KMS-11 (cell line): ENCODE data around the gene PNKP.

ENCODE experiments used
- H2AFZ ChIP-seq: fragments of 200-600 bp; sonication (generic); 2 replicates; pipeline ENCODE4 v1.6.1; 2016; ENCODE audit warnings: antibody characterized with exemption, mixed run types, low read depth
- H3K27ac ChIP-seq: fragments of 200-600 bp; sonication (generic); 2 replicates; pipeline ENCODE4 v1.6.1; 2016; ENCODE audit warnings: mild to moderate bottlenecking, mixed run types
- H3K27me3 ChIP-seq: fragments of 200-600 bp; sonication (generic); 2 replicates; pipeline ENCODE4 v1.6.1; 2017; ENCODE audit warnings: mild to moderate bottlenecking, low read depth, mixed run types, moderate library complexity; ENCODE audit not compliant: insufficient read depth
- H3K36me3 ChIP-seq: fragments of 200-600 bp; sonication (generic); 2 replicates; pipeline ENCODE4 v1.6.1; 2017; ENCODE audit warnings: mild to moderate bottlenecking, mixed run types; ENCODE audit not compliant: insufficient read depth
- H3K4me1 ChIP-seq: fragments of 200-600 bp; sonication (generic); 2 replicates; pipeline ENCODE4 v1.6.1; 2016; ENCODE audit warnings: mild to moderate bottlenecking, low read depth, mixed run types; ENCODE audit not compliant: poor library complexity, severe bottlenecking
- H3K4me2 ChIP-seq: fragments of 200-600 bp; sonication (generic); 2 replicates; pipeline ENCODE4 v1.7.0; 2016; ENCODE audit warnings: mild to moderate bottlenecking, mixed run types
- H3K4me3 ChIP-seq: fragments of 200-600 bp; sonication (generic); IDR thresholded peaks from 2 replicates; pipeline ENCODE4 v1.6.1; 2017; ENCODE audit warnings: low read depth, low read length, mixed read lengths; ENCODE audit not compliant: insufficient read depth
- H3K79me2 ChIP-seq: fragments of 200-600 bp; sonication (generic); 2 replicates; pipeline ENCODE4 v1.6.1; 2016; ENCODE audit warnings: low read depth, mixed run types; ENCODE audit not compliant: insufficient read depth
- H3K9ac ChIP-seq: fragments of 200-600 bp; sonication (generic); 2 replicates; pipeline ENCODE4 v1.6.1; 2016; ENCODE audit warnings: mild to moderate bottlenecking, mixed run types
- H4K20me1 ChIP-seq: fragments of 200-600 bp; sonication (generic); 2 replicates; pipeline ENCODE4 v1.6.1; 2016; ENCODE audit warnings: mild to moderate bottlenecking, mixed run types; ENCODE audit not compliant: insufficient read depth
- TF ChIP-seq, protein P1 (sequence below): fragments of 200-600 bp; sonication (generic); conservative IDR thresholded peaks from 2 replicates; pipeline ENCODE4 v1.6.1; 2017; ENCODE audit warnings: low read depth, mild to moderate bottlenecking, antibody characterized with exemption, low read length, moderate library complexity, mixed read lengths

PNKP gene

DNA sequence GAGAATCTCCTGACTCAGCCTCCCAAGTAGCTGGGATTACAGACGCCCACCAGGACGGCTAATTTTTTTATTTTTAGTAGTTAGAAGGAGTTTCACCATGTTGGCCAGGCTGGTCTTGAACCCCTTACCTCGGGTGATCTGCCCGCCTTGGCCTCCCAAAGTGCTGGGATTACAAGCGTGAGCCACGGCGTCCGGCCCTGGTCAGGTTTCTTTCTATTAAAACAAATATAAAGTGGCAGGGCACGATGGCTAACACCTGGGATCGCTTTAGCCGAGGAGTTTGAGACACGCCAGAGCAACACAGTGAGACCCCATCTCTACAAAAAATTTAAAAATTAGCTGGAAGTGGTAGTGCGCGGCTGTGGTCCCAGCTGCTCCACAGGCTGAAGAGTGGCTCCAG, 50.8 kb downstream of the PNKP start:
- Histone ChIP-seq H3K79me2 (peaks cover 31% of the 10 kb centered on the region), H3K4me3 (no peak overlapping the region), H3K4me1 (peaks cover 30% of the 10 kb centered on the region), H3K27me3 (no peaks in the 10 kb centered on the region), H3K36me3 (no peaks in the 10 kb centered on the region), H2AFZ (peak overlapping the region; percentile 95; the same call in 1 of the 2 replicates), H3K27ac (peak overlapping the region; percentile 88), H3K4me2 (peak overlapping the region; percentile 91), H4K20me1 (no peaks in the 10 kb centered on the region), H3K9ac (peak overlapping the region; percentile 73; the same call in 1 of the 2 replicates)
- TF ChIP-seq, protein P1, sequence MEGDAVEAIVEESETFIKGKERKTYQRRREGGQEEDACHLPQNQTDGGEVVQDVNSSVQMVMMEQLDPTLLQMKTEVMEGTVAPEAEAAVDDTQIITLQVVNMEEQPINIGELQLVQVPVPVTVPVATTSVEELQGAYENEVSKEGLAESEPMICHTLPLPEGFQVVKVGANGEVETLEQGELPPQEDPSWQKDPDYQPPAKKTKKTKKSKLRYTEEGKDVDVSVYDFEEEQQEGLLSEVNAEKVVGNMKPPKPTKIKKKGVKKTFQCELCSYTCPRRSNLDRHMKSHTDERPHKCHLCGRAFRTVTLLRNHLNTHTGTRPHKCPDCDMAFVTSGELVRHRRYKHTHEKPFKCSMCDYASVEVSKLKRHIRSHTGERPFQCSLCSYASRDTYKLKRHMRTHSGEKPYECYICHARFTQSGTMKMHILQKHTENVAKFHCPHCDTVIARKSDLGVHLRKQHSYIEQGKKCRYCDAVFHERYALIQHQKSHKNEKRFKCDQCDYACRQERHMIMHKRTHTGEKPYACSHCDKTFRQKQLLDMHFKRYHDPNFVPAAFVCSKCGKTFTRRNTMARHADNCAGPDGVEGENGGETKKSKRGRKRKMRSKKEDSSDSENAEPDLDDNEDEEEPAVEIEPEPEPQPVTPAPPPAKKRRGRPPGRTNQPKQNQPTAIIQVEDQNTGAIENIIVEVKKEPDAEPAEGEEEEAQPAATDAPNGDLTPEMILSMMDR, result no peak

DNA sequence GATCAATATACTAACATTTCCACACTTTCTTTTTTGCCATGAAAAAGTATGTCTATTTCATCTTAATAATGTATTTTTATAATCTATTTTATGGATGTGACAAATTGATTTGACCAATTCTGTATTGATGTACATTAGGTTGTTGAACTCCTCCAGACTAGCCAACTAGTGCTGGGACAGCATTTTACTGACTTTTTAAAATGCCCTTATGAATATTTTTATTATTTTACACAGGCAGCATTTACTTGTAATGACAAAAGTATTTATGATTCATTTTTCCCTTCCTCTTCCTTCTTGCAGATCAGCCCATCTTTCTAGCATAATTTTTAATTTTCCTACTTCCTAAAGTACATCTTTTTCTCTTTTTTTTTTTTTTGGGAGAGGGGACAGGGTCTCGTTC, 53.4 kb downstream of the PNKP start:
- peaks cover 43% of the 10 kb centered on the region for H3K4me1 ChIP-seq
- H4K20me1 ChIP-seq, result no peaks in the 10 kb centered on the region
- H3K9ac ChIP-seq, result peak overlapping the region; percentile 69
- peak overlapping the region; percentile 71 for H3K27ac ChIP-seq
- H3K4me2 ChIP-seq, result peak overlapping the region; percentile 77
- peak overlapping the region; percentile 74; the same call in 1 of the 2 replicates for H2AFZ ChIP-seq
- no peaks in the 10 kb centered on the region for H3K36me3 ChIP-seq
- H3K4me3 ChIP-seq, result no peak overlapping the region
- TF ChIP-seq, protein P1, result no peak
- H3K27me3 ChIP-seq, result no peaks in the 10 kb centered on the region
- peaks cover 8% of the 10 kb centered on the region for H3K79me2 ChIP-seq

DNA sequence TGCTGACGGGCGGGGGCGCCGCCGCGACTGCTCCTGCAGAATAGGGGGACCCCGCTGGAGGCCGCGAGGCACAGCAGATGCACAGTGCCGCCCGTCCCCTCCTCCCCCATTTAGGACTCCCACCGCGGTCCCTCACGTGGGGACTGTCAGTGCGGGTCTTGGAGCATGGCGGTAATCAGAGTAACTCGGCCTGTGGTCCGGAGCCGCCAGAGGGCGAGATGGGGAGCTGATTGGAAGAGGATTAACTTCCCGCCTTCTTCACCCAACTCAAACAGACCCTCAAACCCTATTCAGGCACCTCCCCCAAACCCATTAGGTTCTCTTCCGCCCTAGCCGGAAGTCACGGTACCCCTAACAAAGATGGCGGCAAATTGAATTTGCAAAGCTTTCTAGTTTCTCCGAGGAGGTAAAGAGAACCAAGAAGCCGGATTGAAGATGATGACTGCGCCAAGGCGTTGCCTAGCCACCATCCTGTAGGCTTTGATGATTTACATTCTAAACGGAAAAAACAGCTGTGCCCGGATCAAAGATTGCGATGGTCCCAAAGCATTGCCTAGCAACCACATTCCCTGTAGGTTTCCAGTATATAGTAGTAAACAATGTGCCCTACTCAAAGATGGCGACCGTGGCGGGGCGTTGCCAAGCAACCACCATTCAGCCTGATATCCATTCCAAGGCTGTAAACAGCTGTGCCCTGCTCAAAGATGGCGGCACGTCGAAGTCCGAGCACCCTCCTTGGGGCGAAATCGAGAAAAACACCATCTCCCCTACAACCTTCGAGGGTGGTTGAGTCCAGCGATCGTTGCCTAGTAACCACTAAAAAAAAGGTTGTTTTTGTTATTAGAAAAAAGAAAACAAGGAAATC, 54.1 kb downstream of the PNKP start, which contains the start of gene FUZ:
TSS of gene FUZ (minus strand) at position 296 of the 865 bp plus-strand sequence. CDS start at position 110, 186 bp downstream.
- Histone ChIP-seq H2AFZ (peak within 1 kb of the TSS; percentile 74), H3K79me2 (no peaks in the 10 kb centered on the region), H4K20me1 (no peaks in the 10 kb centered on the region), H3K27me3 (no peaks in the 10 kb centered on the region), H3K4me1 (peaks cover 41% of the 10 kb centered on the region), H3K27ac (peak within 1 kb of the TSS; percentile 71), H3K4me3 (no peak within 1 kb of the TSS), H3K9ac (peak within 1 kb of the TSS; percentile 69), H3K4me2 (peak within 1 kb of the TSS; percentile 77), H3K36me3 (no peaks in the 10 kb centered on the region)
- TF ChIP-seq, protein P1, result no peak; the same call in 1 of the 2 replicates

DNA sequence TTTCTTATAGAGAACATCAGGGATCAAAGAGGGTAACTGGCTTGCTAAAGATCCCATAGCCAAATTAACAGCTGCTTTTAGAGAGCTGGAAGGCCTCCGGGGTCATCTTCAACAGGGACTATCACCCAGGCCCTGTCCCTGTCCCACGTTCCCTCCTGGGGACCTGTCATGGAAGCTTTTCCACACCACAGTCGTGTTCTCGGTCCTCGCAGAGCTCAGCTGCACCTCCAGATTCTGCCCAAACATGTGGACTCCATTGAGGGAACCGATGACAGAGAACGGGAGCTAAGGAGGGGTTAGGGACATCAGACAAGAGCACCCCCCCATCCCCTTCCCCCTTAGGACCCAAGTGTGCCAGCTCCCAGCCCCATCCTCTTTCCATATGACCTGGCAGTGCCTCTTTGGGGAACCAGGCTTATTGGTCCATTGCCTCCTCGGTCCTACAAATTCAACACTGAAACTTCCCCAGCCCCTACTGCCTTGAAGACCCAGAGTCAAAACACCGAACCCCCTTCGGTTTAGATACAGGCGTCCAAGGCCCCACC, 54.9 kb downstream of the PNKP start:
- H3K4me3 ChIP-seq, result no peak overlapping the region
- H3K27ac ChIP-seq, result peak overlapping the region; percentile 71
- H3K4me2 ChIP-seq, result peak overlapping the region; percentile 72
- H3K9ac ChIP-seq, result peak overlapping the region; percentile 69
- H3K4me1 ChIP-seq, result peaks cover 41% of the 10 kb centered on the region
- TF ChIP-seq, protein P1, result no peak
- H3K36me3 ChIP-seq, result no peaks in the 10 kb centered on the region
- no peaks in the 10 kb centered on the region for H3K27me3 ChIP-seq
- H3K79me2 ChIP-seq, result no peaks in the 10 kb centered on the region
- no peaks in the 10 kb centered on the region for H4K20me1 ChIP-seq
- peak overlapping the region; percentile 74 for H2AFZ ChIP-seq
